ENCODE measurements around the gene PARD3. TPM values are rescaled to one million over a fixed set of nuclear protein-coding genes. Genes with fewer than 3 reads are reported as not detected.
A peak's percentile ranks its signal among the peaks of the same experiment; 100 is the strongest.

Gene PARD3
- total RNA-seq, 1 experiment from 2014 or later, result 51.8 TPM

GRCh38 chr10:34291466-34292193, 523.5 kb downstream of the PARD3 start:
- no peak for DNase-seq (ENCODE audit: low spot score)
- ATAC-seq, result no peak
- ChIA-PET POLR2A (no interaction called here), CTCF (interaction anchor here (0.6 kb wide), 1 partner anchor 53 kb away, joined by 3 read pairs; no protein-coding TSS in a partner anchor)
- no peaks in the 10 kb centered on the region for H3K27me3 Mint-ChIP-seq (ENCODE audit: low read depth)
- no peaks in the 10 kb centered on the region for H3K9me3 Mint-ChIP-seq
- no peak overlapping the region for H3K4me3 Mint-ChIP-seq
- no peaks in the 10 kb centered on the region for H3K36me3 Mint-ChIP-seq
- H3K4me1 Mint-ChIP-seq, result peaks cover 40% of the 10 kb centered on the region
- H3K27ac Mint-ChIP-seq, result no peak overlapping the region
- TF ChIP-seq CBFB (CRISPR knock-in tag; IDR thresholded peaks at IDR 0.05; ENCODE audit: low read depth) (no peak), ELF4 (CRISPR knock-in tag; IDR thresholded peaks at IDR 0.05; ENCODE audit: low read depth) (no peak)

DNA sequence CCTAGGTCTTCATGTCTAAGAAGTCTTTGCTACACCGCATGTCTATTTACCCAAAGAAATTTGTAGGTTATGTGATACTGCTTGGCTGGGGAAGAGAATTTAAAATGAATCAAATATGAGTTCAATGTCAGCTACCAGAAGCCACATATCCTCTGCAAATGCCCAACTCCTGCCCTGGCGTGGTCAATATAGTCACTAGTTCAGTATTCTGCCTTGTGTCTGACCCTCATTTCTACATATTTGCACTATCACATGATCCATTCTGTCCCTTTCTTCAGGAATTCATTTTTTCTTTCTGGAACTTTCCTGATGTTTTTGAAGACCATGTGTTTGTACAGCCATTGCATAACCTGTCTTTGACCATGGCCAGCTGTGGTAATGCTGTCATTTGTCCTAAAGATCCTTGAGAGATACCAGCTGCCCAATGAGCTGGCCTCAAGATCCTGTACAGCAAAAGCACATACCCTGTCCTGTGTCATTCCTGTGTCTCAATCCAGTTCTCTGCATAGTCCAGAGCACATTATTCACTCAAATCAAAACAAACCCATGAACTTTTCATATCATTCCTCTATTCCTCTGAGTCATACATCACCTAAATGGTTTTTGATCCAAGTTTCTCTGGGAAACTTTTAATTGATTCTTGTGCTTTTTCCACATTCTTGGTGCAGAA, 524.5 kb downstream of the PARD3 start:
- no peaks in the 10 kb centered on the region for H3K36me3 Mint-ChIP-seq
- no peak for ATAC-seq
- ChIA-PET POLR2A (no interaction called here), CTCF (no interaction called here)
- no peaks in the 10 kb centered on the region for H3K9me3 Mint-ChIP-seq
- H3K27me3 Mint-ChIP-seq (ENCODE audit: low read depth), result no peaks in the 10 kb centered on the region
- H3K4me3 Mint-ChIP-seq, result no peak overlapping the region
- TF ChIP-seq JAZF1 (CRISPR knock-in tag; IDR thresholded peaks at IDR 0.05), result no peak
- no peak for TF ChIP-seq FOXK1 (CRISPR knock-in tag; IDR thresholded peaks at IDR 0.05)
- no peak for TF ChIP-seq ZNF121 (CRISPR knock-in tag; IDR thresholded peaks at IDR 0.05)
- no peak for TF ChIP-seq EMX1 (CRISPR knock-in tag; IDR thresholded peaks at IDR 0.05)
- no peak for TF ChIP-seq FOXJ3 (CRISPR knock-in tag; IDR thresholded peaks at IDR 0.05; ENCODE audit: borderline replicate concordance)
- TF ChIP-seq ZBTB43 (CRISPR knock-in tag; IDR thresholded peaks at IDR 0.05), result no peak
- no peak for TF ChIP-seq NFATC4 (CRISPR knock-in tag; IDR thresholded peaks at IDR 0.05)
- no peak for TF ChIP-seq ATF1 (CRISPR knock-in tag; IDR thresholded peaks at IDR 0.05)
- TF ChIP-seq ZNF263 (CRISPR knock-in tag; IDR thresholded peaks at IDR 0.05; ENCODE audit: low read depth), result no peak
- TF ChIP-seq HMGA2 (CRISPR knock-in tag; IDR thresholded peaks at IDR 0.05), result no peak
- TF ChIP-seq, protein P1, sequence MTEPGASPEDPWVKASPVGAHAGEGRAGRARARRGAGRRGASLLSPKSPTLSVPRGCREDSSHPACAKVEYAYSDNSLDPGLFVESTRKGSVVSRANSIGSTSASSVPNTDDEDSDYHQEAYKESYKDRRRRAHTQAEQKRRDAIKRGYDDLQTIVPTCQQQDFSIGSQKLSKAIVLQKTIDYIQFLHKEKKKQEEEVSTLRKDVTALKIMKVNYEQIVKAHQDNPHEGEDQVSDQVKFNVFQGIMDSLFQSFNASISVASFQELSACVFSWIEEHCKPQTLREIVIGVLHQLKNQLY (CRISPR knock-in tag; IDR thresholded peaks at IDR 0.05), result no peak
- no peak for TF ChIP-seq ZMAT4 (CRISPR knock-in tag; IDR thresholded peaks at IDR 0.05)
- no peak for TF ChIP-seq ZNF219 (CRISPR knock-in tag; IDR thresholded peaks at IDR 0.05; ENCODE audit: borderline replicate concordance)
- TF ChIP-seq RORB (CRISPR knock-in tag; IDR thresholded peaks at IDR 0.05), result no peak
- TF ChIP-seq TEAD1 (CRISPR knock-in tag; IDR thresholded peaks at IDR 0.05), result no peak
- H3K4me1 Mint-ChIP-seq, result peaks cover 43% of the 10 kb centered on the region
- no peak overlapping the region for H3K27ac Mint-ChIP-seq
- DNase-seq (ENCODE audit: low spot score), result no peak

DNA sequence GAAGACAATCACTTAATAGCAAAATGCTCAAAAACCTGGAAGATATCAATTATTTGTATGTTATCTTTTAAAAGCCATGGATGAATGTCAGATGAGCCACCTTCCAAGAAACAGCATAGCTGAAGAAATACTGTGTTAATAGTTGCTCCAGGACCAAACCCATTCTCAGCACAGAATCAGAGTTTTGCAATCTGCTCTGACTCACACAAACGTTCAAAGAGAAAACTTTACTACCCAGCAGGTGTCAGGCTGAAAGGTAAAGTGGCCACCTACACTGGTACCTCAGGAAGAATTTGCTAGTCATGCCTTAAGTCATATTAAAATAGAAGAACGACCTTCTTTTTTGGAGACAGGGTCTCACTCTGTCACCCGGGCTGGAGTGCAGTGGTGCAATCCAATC, 526.5 kb downstream of the PARD3 start:
- H3K9me3 Mint-ChIP-seq, result no peaks in the 10 kb centered on the region
- peaks cover 24% of the 10 kb centered on the region for H3K4me1 Mint-ChIP-seq
- POLR2A ChIA-PET, result no interaction called here
- H3K27ac Mint-ChIP-seq, result no peak overlapping the region
- CTCF ChIA-PET, result no interaction called here
- DNase-seq (ENCODE audit: low spot score) (no peak), ATAC-seq (peak; percentile 20)
- H3K4me3 Mint-ChIP-seq, result no peak overlapping the region
- no peaks in the 10 kb centered on the region for H3K27me3 Mint-ChIP-seq (ENCODE audit: low read depth)
- no peaks in the 10 kb centered on the region for H3K36me3 Mint-ChIP-seq
- TF ChIP-seq, protein P2, sequence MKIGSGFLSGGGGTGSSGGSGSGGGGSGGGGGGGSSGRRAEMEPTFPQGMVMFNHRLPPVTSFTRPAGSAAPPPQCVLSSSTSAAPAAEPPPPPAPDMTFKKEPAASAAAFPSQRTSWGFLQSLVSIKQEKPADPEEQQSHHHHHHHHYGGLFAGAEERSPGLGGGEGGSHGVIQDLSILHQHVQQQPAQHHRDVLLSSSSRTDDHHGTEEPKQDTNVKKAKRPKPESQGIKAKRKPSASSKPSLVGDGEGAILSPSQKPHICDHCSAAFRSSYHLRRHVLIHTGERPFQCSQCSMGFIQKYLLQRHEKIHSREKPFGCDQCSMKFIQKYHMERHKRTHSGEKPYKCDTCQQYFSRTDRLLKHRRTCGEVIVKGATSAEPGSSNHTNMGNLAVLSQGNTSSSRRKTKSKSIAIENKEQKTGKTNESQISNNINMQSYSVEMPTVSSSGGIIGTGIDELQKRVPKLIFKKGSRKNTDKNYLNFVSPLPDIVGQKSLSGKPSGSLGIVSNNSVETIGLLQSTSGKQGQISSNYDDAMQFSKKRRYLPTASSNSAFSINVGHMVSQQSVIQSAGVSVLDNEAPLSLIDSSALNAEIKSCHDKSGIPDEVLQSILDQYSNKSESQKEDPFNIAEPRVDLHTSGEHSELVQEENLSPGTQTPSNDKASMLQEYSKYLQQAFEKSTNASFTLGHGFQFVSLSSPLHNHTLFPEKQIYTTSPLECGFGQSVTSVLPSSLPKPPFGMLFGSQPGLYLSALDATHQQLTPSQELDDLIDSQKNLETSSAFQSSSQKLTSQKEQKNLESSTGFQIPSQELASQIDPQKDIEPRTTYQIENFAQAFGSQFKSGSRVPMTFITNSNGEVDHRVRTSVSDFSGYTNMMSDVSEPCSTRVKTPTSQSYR (CRISPR knock-in tag; IDR thresholded peaks at IDR 0.05), result no peak
- TF ChIP-seq NFATC4 (CRISPR knock-in tag; IDR thresholded peaks at IDR 0.05) (no peak), RORB (CRISPR knock-in tag; IDR thresholded peaks at IDR 0.05) (no peak), JUN (CRISPR knock-in tag; IDR thresholded peaks at IDR 0.05) (no peak)
- TF ChIP-seq, protein P3, sequence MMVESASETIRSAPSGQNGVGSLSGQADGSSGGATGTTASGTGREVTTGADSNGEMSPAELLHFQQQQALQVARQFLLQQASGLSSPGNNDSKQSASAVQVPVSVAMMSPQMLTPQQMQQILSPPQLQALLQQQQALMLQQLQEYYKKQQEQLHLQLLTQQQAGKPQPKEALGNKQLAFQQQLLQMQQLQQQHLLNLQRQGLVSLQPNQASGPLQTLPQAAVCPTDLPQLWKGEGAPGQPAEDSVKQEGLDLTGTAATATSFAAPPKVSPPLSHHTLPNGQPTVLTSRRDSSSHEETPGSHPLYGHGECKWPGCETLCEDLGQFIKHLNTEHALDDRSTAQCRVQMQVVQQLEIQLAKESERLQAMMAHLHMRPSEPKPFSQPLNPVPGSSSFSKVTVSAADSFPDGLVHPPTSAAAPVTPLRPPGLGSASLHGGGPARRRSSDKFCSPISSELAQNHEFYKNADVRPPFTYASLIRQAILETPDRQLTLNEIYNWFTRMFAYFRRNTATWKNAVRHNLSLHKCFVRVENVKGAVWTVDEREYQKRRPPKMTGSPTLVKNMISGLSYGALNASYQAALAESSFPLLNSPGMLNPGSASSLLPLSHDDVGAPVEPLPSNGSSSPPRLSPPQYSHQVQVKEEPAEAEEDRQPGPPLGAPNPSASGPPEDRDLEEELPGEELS (CRISPR knock-in tag; IDR thresholded peaks at IDR 0.05), result no peak
- TF ChIP-seq, protein P4, sequence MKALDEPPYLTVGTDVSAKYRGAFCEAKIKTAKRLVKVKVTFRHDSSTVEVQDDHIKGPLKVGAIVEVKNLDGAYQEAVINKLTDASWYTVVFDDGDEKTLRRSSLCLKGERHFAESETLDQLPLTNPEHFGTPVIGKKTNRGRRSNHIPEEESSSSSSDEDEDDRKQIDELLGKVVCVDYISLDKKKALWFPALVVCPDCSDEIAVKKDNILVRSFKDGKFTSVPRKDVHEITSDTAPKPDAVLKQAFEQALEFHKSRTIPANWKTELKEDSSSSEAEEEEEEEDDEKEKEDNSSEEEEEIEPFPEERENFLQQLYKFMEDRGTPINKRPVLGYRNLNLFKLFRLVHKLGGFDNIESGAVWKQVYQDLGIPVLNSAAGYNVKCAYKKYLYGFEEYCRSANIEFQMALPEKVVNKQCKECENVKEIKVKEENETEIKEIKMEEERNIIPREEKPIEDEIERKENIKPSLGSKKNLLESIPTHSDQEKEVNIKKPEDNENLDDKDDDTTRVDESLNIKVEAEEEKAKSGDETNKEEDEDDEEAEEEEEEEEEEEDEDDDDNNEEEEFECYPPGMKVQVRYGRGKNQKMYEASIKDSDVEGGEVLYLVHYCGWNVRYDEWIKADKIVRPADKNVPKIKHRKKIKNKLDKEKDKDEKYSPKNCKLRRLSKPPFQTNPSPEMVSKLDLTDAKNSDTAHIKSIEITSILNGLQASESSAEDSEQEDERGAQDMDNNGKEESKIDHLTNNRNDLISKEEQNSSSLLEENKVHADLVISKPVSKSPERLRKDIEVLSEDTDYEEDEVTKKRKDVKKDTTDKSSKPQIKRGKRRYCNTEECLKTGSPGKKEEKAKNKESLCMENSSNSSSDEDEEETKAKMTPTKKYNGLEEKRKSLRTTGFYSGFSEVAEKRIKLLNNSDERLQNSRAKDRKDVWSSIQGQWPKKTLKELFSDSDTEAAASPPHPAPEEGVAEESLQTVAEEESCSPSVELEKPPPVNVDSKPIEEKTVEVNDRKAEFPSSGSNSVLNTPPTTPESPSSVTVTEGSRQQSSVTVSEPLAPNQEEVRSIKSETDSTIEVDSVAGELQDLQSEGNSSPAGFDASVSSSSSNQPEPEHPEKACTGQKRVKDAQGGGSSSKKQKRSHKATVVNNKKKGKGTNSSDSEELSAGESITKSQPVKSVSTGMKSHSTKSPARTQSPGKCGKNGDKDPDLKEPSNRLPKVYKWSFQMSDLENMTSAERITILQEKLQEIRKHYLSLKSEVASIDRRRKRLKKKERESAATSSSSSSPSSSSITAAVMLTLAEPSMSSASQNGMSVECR (CRISPR knock-in tag; IDR thresholded peaks at IDR 0.05; ENCODE audit: borderline replicate concordance), result no peak
